WI38 (cell line): ENCODE measurements around the gene ABHD16A.
A peak's percentile ranks its signal among the peaks of the same experiment; 100 is the strongest.

Source experiments
- H3K4me3 ChIP-seq: 2 replicates; pipeline ENCODE4 v1.5.1; 2011; ENCODE audit warnings: low read depth, mild to moderate bottlenecking, control low read depth, low read length
- TF ChIP-seq, protein P1 (sequence below): IDR thresholded peaks from 2 replicates; pipeline ENCODE4 v1.5.1; 2012; ENCODE audit warnings: low read depth, mild to moderate bottlenecking, control low read depth, low read length

ABHD16A gene

GRCh38 chr6:31683591-31683990 is 19.5 kb downstream of the ABHD16A start:
- TF ChIP-seq, protein P1, sequence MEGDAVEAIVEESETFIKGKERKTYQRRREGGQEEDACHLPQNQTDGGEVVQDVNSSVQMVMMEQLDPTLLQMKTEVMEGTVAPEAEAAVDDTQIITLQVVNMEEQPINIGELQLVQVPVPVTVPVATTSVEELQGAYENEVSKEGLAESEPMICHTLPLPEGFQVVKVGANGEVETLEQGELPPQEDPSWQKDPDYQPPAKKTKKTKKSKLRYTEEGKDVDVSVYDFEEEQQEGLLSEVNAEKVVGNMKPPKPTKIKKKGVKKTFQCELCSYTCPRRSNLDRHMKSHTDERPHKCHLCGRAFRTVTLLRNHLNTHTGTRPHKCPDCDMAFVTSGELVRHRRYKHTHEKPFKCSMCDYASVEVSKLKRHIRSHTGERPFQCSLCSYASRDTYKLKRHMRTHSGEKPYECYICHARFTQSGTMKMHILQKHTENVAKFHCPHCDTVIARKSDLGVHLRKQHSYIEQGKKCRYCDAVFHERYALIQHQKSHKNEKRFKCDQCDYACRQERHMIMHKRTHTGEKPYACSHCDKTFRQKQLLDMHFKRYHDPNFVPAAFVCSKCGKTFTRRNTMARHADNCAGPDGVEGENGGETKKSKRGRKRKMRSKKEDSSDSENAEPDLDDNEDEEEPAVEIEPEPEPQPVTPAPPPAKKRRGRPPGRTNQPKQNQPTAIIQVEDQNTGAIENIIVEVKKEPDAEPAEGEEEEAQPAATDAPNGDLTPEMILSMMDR: no peak
- no peak overlapping the region for H3K4me3 ChIP-seq

- TF ChIP-seq, protein P1: no peak
- H3K4me3 ChIP-seq: peak overlapping the region; percentile 57
Observed at GRCh38 chr6:31681135-31681671, 21.9 kb downstream of the ABHD16A start.

GRCh38 chr6:31680226-31681134 is 22.6 kb downstream of the ABHD16A start, which contains the start of gene LY6G5C:
TSS of gene LY6G5C (minus strand) at chr6:31681067. CDS start at chr6:31680373, 694 bp downstream.
- H3K4me3 ChIP-seq: peak within 1 kb of the TSS; percentile 57
- TF ChIP-seq, protein P1: peak; percentile 54

GRCh38 chr6:31677955-31678354 is 25.2 kb downstream of the ABHD16A start:
- no peak overlapping the region for H3K4me3 ChIP-seq
- TF ChIP-seq, protein P1: no peak

- no peak overlapping the region for H3K4me3 ChIP-seq
- TF ChIP-seq, protein P1: no peak
Observed at GRCh38 chr6:31676904-31677303, 26.2 kb downstream of the ABHD16A start.

DNA sequence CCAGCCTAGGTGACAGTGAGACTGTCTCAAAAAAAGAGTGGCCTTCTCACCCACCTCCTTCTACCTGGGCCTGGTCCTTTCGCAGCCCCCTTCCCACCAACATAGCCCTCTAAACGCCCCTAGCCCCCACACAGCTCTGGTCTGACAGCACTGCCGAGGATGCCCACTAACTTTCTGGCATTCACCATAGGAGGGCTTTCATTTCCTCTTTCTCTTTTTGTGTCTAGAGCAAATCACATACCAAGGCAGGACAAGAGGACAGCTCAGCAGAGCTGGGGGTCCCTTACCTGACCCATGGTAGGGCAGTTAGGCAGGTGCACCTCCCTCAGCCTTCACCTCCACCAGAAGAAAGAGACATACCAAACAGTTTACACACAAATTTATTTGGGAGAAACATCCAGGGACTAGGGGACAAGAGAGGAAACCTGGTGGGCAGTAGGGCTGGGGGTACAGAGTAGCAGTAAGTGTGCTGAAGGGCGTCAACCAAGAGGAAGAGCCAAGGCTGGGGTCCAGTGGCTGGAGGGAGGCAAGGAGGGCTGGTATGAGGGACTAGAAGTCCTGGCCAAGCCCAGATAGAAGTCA is 26.7 kb downstream of the ABHD16A start:
- H3K4me3 ChIP-seq: no peak overlapping the region
- TF ChIP-seq, protein P1: no peak

DNA sequence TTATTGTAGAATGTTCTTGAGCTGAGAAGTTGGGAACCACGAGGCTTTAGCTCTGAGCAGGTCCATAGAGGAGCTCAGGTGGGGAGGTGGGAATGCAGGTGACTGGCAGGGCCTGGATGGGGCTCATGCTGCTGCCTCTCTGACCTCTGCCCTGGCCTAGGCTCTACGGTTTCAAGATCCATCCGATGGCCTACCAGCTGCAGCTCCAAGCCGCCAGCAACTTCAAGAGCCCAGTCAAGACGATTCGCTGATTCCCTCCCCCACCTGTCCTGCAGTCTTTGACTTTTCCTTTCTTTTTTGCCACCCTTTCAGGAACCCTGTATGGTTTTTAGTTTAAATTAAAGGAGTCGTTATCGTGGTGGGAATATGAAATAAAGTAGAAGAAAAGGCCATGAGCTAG is 33.4 kb downstream of the ABHD16A start, which contains the start of gene LY6G5B:
Gene LY6G5B, plus strand, starts transcription at position 301 of the 400 bp plus-strand sequence. CDS start 975 bp downstream, outside the sequence.
- H3K4me3 ChIP-seq: no peak within 1 kb of the TSS
- TF ChIP-seq, protein P1: no peak
